Mucosa of descending colon (tissue), 3 donors: ENCODE results near the gene NXPH3. TPM values are rescaled to one million over a fixed set of nuclear protein-coding genes. Genes with fewer than 3 reads are reported as not detected.
A peak's percentile ranks its signal among the peaks of the same experiment; 100 is the strongest.

Source experiments
- ATAC-seq: fragments of 200-7000 bp; cut with Tn5 transposase; one replicate; pipeline ENCODE4 v1.9.1; 2020; ENCODE audit warnings: mild to moderate bottlenecking, moderate library complexity
- DNase-seq, 3 donors: peaks; one replicate each; pipeline ENCODE4 v3.0.0-alpha.2; 2020
- H3K36me3 ChIP-seq: fragments of 200-600 bp; one replicate; pipeline ENCODE4 v1.8.0; 2021; ENCODE audit warnings: low read depth, mild to moderate bottlenecking
- H3K4me1 ChIP-seq: fragments of 200-600 bp; one replicate; pipeline ENCODE4 v1.8.0; 2021; ENCODE audit warnings: low read depth, mild to moderate bottlenecking
- H3K4me3 ChIP-seq: fragments of 200-600 bp; one replicate; pipeline ENCODE4 v1.8.0; 2021; ENCODE audit warnings: mild to moderate bottlenecking
- H3K9me3 ChIP-seq: fragments of 200-600 bp; one replicate; pipeline ENCODE4 v1.8.0; 2021; ENCODE audit warnings: mild to moderate bottlenecking
- CTCF ChIP-seq: fragments of 200-600 bp; IDR thresholded peaks from one replicate; pipeline ENCODE4 v1.8.0; 2022; ENCODE audit warnings: antibody characterized with exemption, mild to moderate bottlenecking
- intact Hi-C, 2 donors: fragments of 100-400 bp; cut with DNase I in 1 of 2; cut with micrococcal nuclease in 1 of 2; formaldehyde crosslinking; loops; one replicate each; pipeline versions ENCODE4 v1.11.0 to v1.11.1; 2022; cut with DNase I, micrococcal nuclease
- total RNA-seq, 3 donors: library from RNA; stranded (reverse); fragmentation: NEBNext Ultra II Directional in 2 of 3; extraction: Animal tissue kit (Norgen Biotek cat#: 25700) in 2 of 3; gene quantifications; one replicate each; pipeline versions ENCODE4 v1.2.1 to v1.2.4, GENCODE V29; 2021 to 2023
- donor health status: DM: no; HTN: no; CAD: no; lungs with moderate emphysema.
- donor health status: DM: no; HTN: no; CAD: no.
- donor health status: DM: no; HTN: yes; CAD: no.

NXPH3 gene
- total RNA-seq, 3 donors from 2014 or later, result 0.93 to 19.9 (median 2.3) TPM

- no peaks in the 10 kb centered on the region for H3K9me3 ChIP-seq
- no peak overlapping the region for H3K4me3 ChIP-seq
- intact Hi-C loops, result no loop called here
- TF ChIP-seq CTCF, result no peak
- no peaks in the 10 kb centered on the region for H3K4me1 ChIP-seq
- DNase-seq, result no peak
- no peaks in the 10 kb centered on the region for H3K36me3 ChIP-seq
- ATAC-seq, result peak; percentile 10
Observed at GRCh38 chr17:49587366-49588073, 11.8 kb downstream of the NXPH3 start.

DNA sequence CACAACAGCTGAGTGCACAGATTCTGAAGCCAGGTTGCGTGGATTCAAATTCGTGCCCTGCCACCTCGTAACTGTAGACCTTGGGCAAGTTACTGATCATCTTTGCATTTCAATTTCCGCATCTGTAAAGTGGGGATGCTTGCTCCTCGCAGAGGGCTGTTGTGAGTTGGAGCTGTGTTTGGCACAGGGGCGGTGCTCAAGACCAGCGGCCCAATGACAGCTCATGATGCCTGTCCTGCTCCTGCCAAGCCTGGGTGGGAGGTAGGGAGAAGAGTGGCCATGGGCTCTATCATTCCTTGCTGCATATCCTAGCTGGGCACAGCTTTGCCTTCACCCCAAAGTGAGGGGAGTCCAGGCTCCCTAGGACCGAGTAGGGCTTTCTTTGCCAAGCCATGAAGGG lies 12.6 kb downstream of the NXPH3 start:
- H3K9me3 ChIP-seq, result no peaks in the 10 kb centered on the region
- intact Hi-C loops, result no loop called here
- no peak for ATAC-seq
- DNase-seq, result no peak
- H3K4me3 ChIP-seq, result no peak overlapping the region
- no peak for TF ChIP-seq CTCF
- no peaks in the 10 kb centered on the region for H3K36me3 ChIP-seq
- H3K4me1 ChIP-seq, result no peaks in the 10 kb centered on the region

DNA sequence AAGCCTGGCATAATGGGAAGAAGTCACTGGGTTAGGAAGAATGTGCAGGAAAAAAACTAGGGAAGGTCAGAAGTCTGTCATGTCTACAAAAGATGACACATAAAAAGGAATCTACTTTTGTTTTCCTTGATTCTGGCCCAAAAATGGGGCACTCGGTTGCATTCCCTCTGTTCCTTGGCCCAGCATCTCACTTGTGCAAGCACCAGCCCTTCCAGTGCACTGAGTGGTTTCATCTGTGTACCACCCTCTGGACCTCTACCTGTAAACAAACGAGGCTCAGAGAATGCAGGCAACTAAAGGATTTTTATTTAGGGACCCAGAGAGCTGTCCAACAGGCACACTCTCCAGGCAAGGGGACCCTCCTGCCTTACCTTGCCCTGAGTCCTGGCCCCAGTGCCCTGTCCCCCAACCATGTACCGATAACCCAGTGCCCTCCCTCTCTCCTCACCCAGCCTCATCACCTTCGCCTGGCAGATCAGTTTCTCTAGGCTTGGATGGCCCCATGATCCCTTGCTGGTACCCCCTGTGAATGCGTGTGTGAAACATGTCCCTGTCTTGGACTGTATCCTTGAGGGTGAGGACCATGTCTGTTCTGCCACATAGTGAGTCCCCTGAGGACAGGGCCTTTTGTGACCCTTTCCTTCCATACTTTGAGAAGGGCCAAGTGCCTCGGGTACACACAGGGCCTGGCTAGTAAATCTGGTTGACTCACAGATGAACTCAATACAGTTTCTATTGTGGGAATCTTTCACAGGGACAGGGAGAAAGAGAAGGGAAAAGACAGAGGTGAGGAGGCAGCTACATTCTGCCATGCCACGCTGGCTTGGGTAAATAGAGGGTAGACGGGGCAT lies 13.3 kb downstream of the NXPH3 start:
- H3K9me3 ChIP-seq, result no peaks in the 10 kb centered on the region
- H3K4me1 ChIP-seq, result no peaks in the 10 kb centered on the region
- no peak for DNase-seq
- H3K36me3 ChIP-seq, result no peaks in the 10 kb centered on the region
- no peak for ATAC-seq
- intact Hi-C loops, result no loop called here
- TF ChIP-seq CTCF, result no peak
- no peak overlapping the region for H3K4me3 ChIP-seq

DNA sequence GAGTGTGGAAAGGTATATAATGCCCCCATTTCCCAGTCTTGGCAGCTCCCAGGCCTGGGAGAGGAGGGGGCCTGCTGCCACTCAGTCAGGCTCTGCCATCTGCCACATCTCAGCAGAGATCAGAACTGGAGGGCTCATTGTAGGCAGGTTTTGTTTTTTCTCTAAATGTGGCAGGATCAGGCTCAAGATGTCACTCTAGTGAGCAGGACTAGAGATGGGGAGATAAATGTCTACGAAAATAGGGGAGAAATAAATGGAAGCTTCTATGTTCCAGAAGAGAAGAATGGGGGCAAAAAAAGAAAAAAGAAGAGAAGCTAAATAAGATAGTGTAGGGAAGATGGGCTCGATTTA lies 13.9 kb downstream of the NXPH3 start:
- no peak for TF ChIP-seq CTCF
- Histone ChIP-seq H3K36me3 (no peaks in the 10 kb centered on the region), H3K4me1 (no peaks in the 10 kb centered on the region), H3K4me3 (no peak overlapping the region), H3K9me3 (no peaks in the 10 kb centered on the region)
- ATAC-seq, result no peak
- no peak for DNase-seq
- intact Hi-C loops, result no loop called here

GRCh38 chr17:49590874-49591273 lies 15.2 kb downstream of the NXPH3 start:
- intact Hi-C loops, result no loop called here

More at GRCh38 chr17:49590874-49591273, 15.2 kb downstream of the NXPH3 start:
- no peak for DNase-seq
- no peak for ATAC-seq
- Histone ChIP-seq H3K4me3 (no peak overlapping the region), H3K9me3 (no peaks in the 10 kb centered on the region), H3K4me1 (no peaks in the 10 kb centered on the region), H3K36me3 (no peaks in the 10 kb centered on the region)
- TF ChIP-seq CTCF, result no peak
